GM19372 (cell line): ENCODE data around the gene PQBP1.

Experiments
- ATAC-seq: cut with Tn5 transposase; IDR thresholded peaks from one replicate; pipeline ENCODE4 v1.9.1; 2021; ENCODE audit warnings: mild to moderate bottlenecking, low read depth, moderate library complexity; ENCODE audit not compliant: unreplicated experiment

PQBP1 gene

DNA sequence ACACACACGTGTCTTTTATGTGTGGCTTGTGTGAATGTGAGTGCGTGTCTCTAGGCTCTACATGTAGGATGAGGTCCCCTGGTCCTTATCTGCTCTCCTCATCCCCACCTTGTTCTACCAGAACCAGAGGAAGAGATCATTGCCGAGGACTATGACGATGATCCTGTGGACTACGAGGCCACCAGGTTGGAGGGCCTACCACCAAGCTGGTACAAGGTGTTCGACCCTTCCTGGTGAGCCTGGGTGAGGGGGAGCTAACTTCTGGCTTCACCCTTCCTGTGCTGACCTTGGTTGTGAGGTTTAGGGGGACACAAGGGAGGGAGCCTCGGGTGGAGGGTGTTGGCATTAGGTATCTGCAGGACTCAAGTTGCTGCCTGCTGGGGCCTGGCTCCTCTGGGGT lies 3.3 kb downstream of the PQBP1 start:
- no peak for ATAC-seq

DNA sequence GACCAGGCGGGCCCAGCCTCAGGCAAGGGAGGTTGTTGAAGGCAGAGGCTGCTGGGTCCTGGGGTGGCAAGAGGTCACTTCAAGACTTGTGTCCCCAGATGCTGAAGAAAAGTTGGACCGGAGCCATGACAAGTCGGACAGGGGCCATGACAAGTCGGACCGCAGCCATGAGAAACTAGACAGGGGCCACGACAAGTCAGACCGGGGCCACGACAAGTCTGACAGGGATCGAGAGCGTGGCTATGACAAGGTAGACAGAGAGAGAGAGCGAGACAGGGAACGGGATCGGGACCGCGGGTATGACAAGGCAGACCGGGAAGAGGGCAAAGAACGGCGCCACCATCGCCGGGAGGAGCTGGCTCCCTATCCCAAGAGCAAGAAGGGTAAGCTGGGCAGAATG lies 4.4 kb downstream of the PQBP1 start:
- ATAC-seq: no peak

- no peak for ATAC-seq
These were observed 5.0 kb downstream of the PQBP1 start for GRCh38 chrX:48902776-48903175.

DNA sequence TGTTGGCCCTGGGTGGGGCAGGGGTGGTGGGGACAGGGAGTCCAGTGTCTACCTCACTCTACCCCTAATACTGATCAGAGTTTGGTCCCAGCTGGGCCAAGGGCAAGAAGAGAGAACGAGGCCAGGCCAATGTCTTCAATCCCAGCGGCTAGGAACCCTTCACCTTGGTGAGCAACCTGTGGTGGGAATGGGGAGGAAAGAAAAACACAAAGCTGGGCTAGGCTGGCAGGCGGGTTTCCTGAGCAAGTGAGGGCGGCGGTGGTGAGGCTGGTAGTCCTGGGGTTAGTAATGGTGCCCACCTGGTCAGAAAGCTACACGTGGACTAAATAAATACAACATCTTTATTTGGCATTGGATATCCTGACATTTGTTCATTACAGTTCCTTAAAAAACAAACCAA lies 5.6 kb downstream of the PQBP1 start:
- ATAC-seq: no peak

DNA sequence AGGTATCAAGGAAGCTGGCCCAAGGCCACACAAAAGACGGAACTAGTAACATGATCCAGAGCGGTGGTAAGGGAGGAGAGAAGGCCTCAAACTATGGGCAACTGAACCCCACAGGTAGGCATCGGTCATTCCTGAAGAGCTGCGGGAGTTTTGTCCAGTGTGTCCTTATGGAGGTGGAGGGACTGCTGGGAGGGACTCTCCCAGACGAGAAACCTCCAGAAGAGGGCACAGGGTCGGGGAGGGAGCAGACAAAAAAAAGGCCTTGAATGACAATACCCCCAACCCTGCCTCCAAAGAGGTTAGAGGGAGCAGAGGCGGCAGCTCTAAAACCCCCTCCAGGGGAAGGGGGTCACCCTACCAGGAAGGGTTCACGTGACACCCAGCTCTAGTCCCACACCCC lies 6.5 kb downstream of the PQBP1 start:
- no peak for ATAC-seq

GRCh38 chrX:48904626-48905025 lies 6.9 kb downstream of the PQBP1 start:
- no peak for ATAC-seq

DNA sequence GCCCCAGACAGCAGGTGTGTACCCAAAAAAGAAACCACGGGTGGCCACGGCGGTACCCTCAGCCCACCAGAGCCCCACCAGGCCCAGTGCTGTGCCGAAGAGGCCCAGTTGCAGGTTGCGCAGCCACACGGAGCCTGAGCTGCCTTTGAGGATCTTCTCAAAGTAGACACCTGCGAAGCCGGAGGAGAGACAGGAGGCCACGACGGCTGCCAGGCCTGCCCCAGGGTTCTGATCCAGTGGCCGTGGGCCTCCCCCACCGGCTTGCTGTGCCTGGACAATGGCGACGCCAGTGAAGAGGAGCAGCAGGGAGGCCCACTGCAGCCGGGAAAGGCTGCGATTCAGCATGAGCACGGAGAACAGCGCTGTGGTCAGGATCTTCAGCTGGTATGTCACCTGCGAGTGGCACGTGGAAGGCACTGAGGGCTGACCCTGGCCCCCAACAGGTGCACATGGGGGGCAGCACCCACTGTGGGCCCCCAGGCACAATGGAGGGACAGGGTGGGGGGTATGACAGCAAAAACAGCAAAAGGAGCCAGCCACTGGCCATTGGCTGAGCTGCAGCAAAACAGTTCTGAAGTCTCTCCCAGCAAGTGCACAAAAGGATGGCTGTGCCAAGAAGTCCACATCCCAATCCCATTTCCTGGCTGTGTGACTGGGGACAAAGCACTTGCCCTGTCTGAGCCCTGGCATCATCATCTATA lies 7.5 kb downstream of the PQBP1 start:
- no peak for ATAC-seq

- ATAC-seq: no peak
These were observed 10.9 kb downstream of the PQBP1 start for GRCh38 chrX:48908600-48908999.

DNA sequence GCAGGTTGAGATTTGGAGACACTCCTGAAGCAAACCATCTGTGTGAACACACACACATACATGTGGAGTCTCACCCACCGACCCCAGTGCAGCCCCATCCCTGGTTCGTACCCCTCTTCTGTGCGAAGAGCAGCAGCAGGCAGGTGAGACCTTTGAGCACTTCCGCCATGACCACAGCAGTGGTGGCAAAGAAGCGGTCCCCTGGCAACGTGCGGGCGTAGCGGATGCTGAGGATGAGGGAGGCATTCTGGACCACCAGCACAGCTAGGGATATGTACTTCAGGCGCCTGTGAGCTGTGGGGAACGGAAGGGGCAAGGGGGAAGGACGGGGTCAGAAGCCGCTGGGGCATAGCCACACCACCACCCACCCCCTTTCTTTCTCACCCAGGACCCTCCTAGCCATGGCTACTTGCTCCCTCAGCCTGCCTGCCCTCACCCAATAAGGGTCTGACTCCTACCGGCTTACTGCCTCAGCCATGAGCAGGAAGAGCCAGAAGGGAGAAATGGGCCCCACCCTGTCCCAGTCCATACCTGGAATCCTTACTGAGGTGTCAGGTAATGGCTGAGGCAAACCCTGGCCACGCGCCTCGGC lies 12.1 kb downstream of the PQBP1 start:
- ATAC-seq: no peak

- peak; percentile 8 for ATAC-seq
These were observed 13.2 kb downstream of the PQBP1 start for GRCh38 chrX:48910926-48911411.

GRCh38 chrX:48911412-48912182 lies 13.9 kb downstream of the PQBP1 start, which contains the start of gene SLC35A2:
Gene SLC35A2 (minus strand): TSS chrX:48911646. CDS start chrX:48911636, 10 bp downstream.
- ATAC-seq: peak; percentile 60

DNA sequence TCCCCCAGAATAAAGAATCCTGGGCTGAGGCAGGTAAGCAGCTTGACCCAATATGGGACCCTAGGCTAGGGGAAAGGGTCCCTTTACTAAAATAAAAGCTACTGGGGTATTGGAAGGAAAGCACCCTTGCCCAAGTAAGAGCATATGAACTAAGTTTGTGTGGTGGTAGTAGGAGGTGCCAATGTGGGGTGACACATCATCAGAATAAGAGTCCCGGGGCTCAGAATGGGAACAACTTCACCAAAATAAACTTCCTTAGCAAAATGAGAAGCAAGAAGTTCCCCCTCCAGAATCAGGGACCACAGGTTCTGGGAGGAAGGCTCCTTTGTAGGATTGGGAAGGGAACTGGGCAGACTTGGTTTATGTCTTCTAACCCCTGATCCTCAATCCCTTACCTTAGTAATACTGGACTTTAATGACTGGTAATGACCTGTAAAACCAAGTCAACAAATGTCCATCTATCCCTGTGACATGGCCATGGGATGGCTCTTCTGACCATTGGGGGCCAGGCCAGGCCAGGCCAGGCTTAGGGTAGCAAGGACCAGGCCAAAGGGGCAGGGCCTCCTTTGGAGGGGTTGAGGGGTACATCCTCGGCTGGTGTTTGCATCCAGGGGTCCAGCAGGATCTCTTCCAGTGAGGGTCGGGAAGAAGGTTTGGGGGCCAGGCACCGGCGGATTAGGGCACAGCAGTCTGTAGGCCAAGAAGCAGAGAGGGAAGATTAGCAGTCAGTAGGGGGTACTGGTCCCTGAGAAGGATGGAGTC lies 16.1 kb downstream of the PQBP1 start:
- ATAC-seq: no peak

- no peak for ATAC-seq
These were observed 17.1 kb downstream of the PQBP1 start for GRCh38 chrX:48914593-48915493.

DNA sequence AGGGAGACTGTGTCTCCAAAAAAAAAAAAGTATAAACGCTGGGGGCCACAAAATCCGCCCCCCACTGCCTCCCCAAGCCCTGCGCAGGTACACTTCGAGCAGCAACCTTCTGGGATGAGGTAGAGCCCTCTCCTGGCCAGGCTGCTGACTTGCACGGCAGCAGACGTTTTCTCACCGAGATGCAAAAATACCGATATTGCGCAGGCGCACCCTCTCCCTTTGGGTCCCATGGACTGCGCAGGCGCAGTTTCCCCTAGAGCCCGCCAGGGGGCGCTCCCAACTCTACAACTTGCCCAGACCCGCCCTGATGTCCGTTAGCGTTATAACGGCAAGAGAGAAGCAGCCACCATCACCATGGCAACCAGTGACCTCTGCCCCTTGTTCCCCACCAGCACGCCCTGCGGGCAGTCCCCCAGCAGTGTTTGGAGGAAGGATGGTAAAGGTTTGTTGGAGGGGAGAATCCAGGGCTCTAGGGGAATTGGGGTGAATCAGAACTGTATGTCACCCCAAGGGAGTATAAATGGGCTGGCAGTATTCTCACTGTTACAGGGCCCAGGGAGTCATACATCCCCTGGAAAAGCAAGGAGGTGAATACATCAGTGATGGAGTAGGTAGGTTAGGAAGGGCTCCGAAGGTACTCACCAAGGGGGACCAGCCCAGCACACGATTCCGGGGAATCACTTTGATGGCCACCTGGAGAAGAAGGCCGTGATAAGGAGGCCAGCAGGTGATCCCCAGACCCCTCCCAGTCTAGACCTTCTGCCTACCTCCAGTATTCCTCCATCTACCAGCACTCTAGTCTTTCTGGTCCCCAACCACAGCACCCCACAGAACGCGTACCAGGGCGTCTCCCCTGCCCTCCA lies 19.6 kb downstream of the PQBP1 start:
- peak; percentile 42 for ATAC-seq

- ATAC-seq: no peak
These were observed 20.5 kb downstream of the PQBP1 start for GRCh38 chrX:48918301-48918642.

DNA sequence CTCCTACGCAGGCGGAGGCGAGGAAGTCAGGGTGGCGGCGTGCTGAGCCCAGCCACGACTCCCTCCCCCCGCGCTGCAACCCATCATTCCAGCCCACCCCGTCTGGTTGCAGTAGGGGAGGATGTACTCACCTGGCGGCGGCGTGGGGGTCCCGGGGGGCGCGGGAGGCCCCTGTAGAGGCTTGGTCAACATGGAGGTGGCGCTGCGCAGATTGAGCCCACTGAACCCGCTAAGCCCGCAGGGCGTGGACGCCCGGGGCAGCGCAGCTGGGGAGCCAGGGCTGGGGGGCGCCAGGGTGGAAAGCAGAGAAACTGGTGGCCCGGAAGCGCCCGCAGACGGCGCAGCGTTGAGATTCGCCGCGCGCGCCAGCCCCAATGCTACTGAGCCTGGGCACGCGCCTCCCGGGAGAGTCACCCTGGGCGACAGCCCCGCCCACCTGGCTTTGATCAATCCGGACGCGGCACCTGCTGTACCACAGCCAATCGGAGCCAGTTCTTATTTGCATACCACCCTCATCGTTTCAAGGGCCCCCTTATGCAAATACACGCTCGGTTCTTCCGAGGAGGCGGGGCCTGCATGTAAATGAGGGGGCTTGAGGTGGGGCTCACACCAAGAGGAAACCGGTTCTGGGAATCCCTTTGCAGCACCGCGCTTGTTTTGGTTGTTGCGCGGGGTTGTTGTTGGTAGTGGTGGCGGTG lies 21.1 kb downstream of the PQBP1 start, which contains the start of gene PIM2:
Gene PIM2, minus strand, starts transcription at position 382 of the 698 bp plus-strand sequence. Its CDS starts 190 bp downstream, at position 192.
- peak; percentile 68 for ATAC-seq

- no peak for ATAC-seq
These were observed 21.7 kb downstream of the PQBP1 start for GRCh38 chrX:48919360-48919841.
